Fibroblast of lung (primary cell): ENCODE data around the gene PRR16. TPM values are rescaled to one million over a fixed set of nuclear protein-coding genes. Genes with fewer than 3 reads are reported as not detected.

Source experiments
- DNase-seq, 2 donors: peaks; one replicate each; pipeline versions ENCODE4 v3.0.0 to v3.0.0-alpha.2; 2010; ENCODE audit warnings: low read depth in 2 of 2
- H2AFZ ChIP-seq: 2 replicates; pipeline ENCODE4 v1.5.1; 2012; ENCODE audit warnings: low read length, control low read depth, inconsistent platforms
- H3K27ac ChIP-seq: 2 replicates; pipeline ENCODE4 v1.5.1; 2011; ENCODE audit warnings: low read length, control low read depth; ENCODE audit not compliant: insufficient read depth
- H3K27me3 ChIP-seq: 2 replicates; pipeline ENCODE4 v1.5.1; 2011; ENCODE audit warnings: mild to moderate bottlenecking, low read length; ENCODE audit not compliant: control insufficient read depth, insufficient read depth
- H3K36me3 ChIP-seq: 2 replicates; pipeline ENCODE4 v1.5.1; 2011; ENCODE audit warnings: low read length; ENCODE audit not compliant: control insufficient read depth, insufficient read depth
- H3K4me1 ChIP-seq: 2 replicates; pipeline ENCODE4 v1.5.1; 2011; ENCODE audit warnings: low read length; ENCODE audit not compliant: control insufficient read depth, insufficient read depth; ENCODE audit errors: extremely low read depth
- H3K4me2 ChIP-seq: 2 replicates; pipeline ENCODE4 v1.5.1; 2011; ENCODE audit warnings: low read length, control low read depth; ENCODE audit not compliant: insufficient read depth; ENCODE audit errors: extremely low read depth
- H3K4me3 ChIP-seq, 4 experiments: fragments of 200-600 bp in 1 of 4; sonication (generic) in 1 of 4; replicated peaks in 1 of 4; 2 replicates each; pipeline ENCODE4 v1.5.1; 2011 to 2016; ENCODE audit warnings: low read length in 4 of 4, low read depth in 3 of 4, mild to moderate bottlenecking in 3 of 4, control low read depth in 2 of 4, inconsistent platforms in 1 of 4, mixed read lengths in 1 of 4; ENCODE audit not compliant: insufficient read depth in 1 of 4; ENCODE audit errors: control extremely low read depth in 1 of 4
- H3K79me2 ChIP-seq: 2 replicates; pipeline ENCODE4 v1.5.1; 2012; ENCODE audit warnings: mild to moderate bottlenecking, low read length, inconsistent platforms; ENCODE audit not compliant: control insufficient read depth, insufficient read depth
- H3K9ac ChIP-seq: 2 replicates; pipeline ENCODE4 v1.5.1; 2011; ENCODE audit warnings: mild to moderate bottlenecking, low read length, control low read depth; ENCODE audit not compliant: insufficient read depth
- H3K9me3 ChIP-seq: 2 replicates; pipeline ENCODE4 v1.5.1; 2012; ENCODE audit warnings: low read depth, low read length; ENCODE audit not compliant: control insufficient read depth, insufficient read depth
- H4K20me1 ChIP-seq: 2 replicates; pipeline ENCODE4 v1.5.1; 2011; ENCODE audit warnings: low read length; ENCODE audit not compliant: control insufficient read depth, insufficient read depth; ENCODE audit errors: extremely low read depth
- EZH2 ChIP-seq: IDR thresholded peaks from 2 replicates; pipeline ENCODE4 v1.5.1; 2012; ENCODE audit warnings: low read length, control low read depth, mild to moderate bottlenecking; ENCODE audit errors: missing control alignments
- polyA plus RNA-seq, 2 donors: library from polyadenylated mRNA; depleted of rRNA in 1 of 2; stranded (reverse) in 1 of 2; unstranded in 1 of 2; fragments of >200 nt; gene quantifications; 2 replicates each; pipeline ENCODE4 v1.2.1, GENCODE V29; 2011 to 2012; ENCODE audit warnings: missing spikeins in 1 of 2
- total RNA-seq: library from RNA; depleted of rRNA; stranded (reverse); fragments of >200 nt; gene quantifications from 2 replicates; pipeline ENCODE4 v1.2.1, GENCODE V29; 2014
- TF ChIP-seq, protein P1 (sequence below), 2 donors: IDR thresholded peaks in 1 of 2; conservative IDR thresholded peaks in 1 of 2; 1 replicate in 1 of 2; 2 replicates in 1 of 2; pipeline ENCODE4 v1.5.1; 2011 to 2012; ENCODE audit warnings: low read length in 2 of 2, control low read depth in 1 of 2, inconsistent platforms in 1 of 2, low read depth in 1 of 2, mild to moderate bottlenecking in 1 of 2

PRR16 gene
- total and polyA plus RNA-seq, 2 donors (not counting 1 experiment from before 2014, with no cell fraction given), result 7.3 to 44.6 TPM

DNA sequence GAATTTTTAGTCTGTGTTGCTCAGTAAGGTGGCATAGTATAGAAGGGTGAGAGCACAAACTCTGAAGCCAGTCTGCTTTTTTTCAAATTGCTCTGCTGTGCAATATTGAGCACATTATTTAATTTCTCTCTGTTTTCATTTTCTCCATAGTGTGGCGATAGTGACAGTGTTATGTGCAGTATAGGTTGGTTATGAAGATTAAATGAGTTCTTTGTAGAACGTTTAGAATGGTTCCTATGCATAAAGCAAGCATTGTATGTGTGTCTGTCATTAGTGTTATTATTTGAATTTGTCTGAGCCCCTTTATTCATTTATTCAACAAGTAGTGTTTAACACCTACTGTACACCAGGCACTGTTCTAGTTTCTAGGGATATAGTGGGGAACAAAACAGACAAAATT lies 9.2 kb downstream of the PRR16 start:
- H3K4me2 ChIP-seq, result no peak overlapping the region

DNA sequence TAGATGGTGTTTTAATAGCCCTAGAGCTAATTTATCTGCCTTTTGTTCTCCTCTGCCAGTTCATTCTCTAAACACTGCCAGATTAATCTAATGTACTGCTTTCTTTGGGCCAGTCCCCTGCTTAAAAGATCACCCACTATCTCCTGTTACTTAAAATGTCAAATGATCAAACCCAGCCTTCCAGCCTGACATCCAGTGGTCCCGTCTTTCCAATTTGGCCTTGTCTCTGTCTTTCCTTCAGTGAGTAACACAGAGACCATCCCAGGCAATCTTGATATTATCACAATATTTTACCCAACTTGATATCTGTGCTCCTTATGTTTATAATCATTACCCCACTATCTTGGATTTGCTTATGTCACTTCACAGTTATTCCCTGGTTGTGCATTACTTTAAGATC lies 12.0 kb downstream of the PRR16 start:
- peaks cover 36% of the 10 kb centered on the region for H3K79me2 ChIP-seq
- no peaks in the 10 kb centered on the region for H3K27me3 ChIP-seq
- no peaks in the 10 kb centered on the region for H3K36me3 ChIP-seq
- no peaks in the 10 kb centered on the region for H3K4me1 ChIP-seq
- TF ChIP-seq, protein P1, sequence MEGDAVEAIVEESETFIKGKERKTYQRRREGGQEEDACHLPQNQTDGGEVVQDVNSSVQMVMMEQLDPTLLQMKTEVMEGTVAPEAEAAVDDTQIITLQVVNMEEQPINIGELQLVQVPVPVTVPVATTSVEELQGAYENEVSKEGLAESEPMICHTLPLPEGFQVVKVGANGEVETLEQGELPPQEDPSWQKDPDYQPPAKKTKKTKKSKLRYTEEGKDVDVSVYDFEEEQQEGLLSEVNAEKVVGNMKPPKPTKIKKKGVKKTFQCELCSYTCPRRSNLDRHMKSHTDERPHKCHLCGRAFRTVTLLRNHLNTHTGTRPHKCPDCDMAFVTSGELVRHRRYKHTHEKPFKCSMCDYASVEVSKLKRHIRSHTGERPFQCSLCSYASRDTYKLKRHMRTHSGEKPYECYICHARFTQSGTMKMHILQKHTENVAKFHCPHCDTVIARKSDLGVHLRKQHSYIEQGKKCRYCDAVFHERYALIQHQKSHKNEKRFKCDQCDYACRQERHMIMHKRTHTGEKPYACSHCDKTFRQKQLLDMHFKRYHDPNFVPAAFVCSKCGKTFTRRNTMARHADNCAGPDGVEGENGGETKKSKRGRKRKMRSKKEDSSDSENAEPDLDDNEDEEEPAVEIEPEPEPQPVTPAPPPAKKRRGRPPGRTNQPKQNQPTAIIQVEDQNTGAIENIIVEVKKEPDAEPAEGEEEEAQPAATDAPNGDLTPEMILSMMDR (conservative IDR thresholded peaks at IDR 0.05 in 1 of 2, IDR thresholded peaks at IDR 0.05 in 1 of 2; ENCODE audit: low read depth in 1 of 2, low read length in 2 of 2), result no peak
- no peak for TF ChIP-seq EZH2
- H2AFZ ChIP-seq, result no peak overlapping the region
- H3K9me3 ChIP-seq, result no peaks in the 10 kb centered on the region
- H4K20me1 ChIP-seq, result no peaks in the 10 kb centered on the region
- H3K27ac ChIP-seq, result no peak overlapping the region
- DNase-seq, result peak in 1 of 2 donors; percentile 11
- H3K4me2 ChIP-seq, result no peak overlapping the region
- H3K9ac ChIP-seq, result no peak overlapping the region
- no peak overlapping the region for H3K4me3 ChIP-seq

More for the DNA sequence above, 9.2 kb downstream of the PRR16 start:
- H3K9ac ChIP-seq, result no peak overlapping the region
- no peaks in the 10 kb centered on the region for H3K9me3 ChIP-seq
- TF ChIP-seq, protein P1 (conservative IDR thresholded peaks at IDR 0.05 in 1 of 2, IDR thresholded peaks at IDR 0.05 in 1 of 2; ENCODE audit: low read depth in 1 of 2, low read length in 2 of 2), result no peak
- no peak for TF ChIP-seq EZH2
- H3K27ac ChIP-seq, result no peak overlapping the region
- H2AFZ ChIP-seq, result no peak overlapping the region
- no peak overlapping the region for H3K4me3 ChIP-seq
- H3K27me3 ChIP-seq, result no peaks in the 10 kb centered on the region
- no peak for DNase-seq
- H3K79me2 ChIP-seq, result peaks cover 52% of the 10 kb centered on the region
- H3K4me1 ChIP-seq, result no peaks in the 10 kb centered on the region
- H3K36me3 ChIP-seq, result no peaks in the 10 kb centered on the region
- no peaks in the 10 kb centered on the region for H4K20me1 ChIP-seq

DNA sequence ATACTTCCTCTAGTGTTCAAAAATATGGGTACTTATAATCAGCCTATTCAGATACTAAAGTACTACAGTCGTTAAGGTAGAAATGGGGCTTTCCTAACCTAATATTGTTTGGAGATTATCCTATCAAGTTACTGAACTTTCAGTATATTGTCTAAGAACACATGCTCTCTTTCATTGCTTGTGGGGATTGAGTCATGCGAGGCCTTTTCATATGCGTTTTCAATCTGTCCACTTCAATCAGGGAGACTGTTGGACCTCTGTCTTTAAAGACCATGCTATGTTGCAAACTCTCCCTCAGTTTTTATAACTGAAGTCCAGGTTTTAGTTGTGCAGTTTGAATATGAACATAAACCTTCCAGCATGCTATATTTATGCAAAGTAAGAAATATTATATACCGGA lies 15.0 kb downstream of the PRR16 start:
- DNase-seq, result peak; percentile 48 to 54
- Histone ChIP-seq H2AFZ (no peak overlapping the region), H3K9me3 (no peaks in the 10 kb centered on the region), H3K79me2 (peaks cover 30% of the 10 kb centered on the region), H3K9ac (no peak overlapping the region), H4K20me1 (no peaks in the 10 kb centered on the region), H3K4me2 (no peak overlapping the region), H3K4me1 (no peaks in the 10 kb centered on the region), H3K27ac (no peak overlapping the region), H3K4me3 (no peak overlapping the region), H3K27me3 (no peaks in the 10 kb centered on the region), H3K36me3 (no peaks in the 10 kb centered on the region)
- TF ChIP-seq EZH2, result no peak
- TF ChIP-seq, protein P1 (conservative IDR thresholded peaks at IDR 0.05 in 1 of 2, IDR thresholded peaks at IDR 0.05 in 1 of 2; ENCODE audit: low read depth in 1 of 2, low read length in 2 of 2), result no peak
